Measurements from ENCODE around the gene DEDD.
"Not testable (repeated sequence)": the region's sequence is repeated elsewhere in the genome, so short reads cannot be mapped to it uniquely, and the experiment has no call there.

Gene DEDD

DNA sequence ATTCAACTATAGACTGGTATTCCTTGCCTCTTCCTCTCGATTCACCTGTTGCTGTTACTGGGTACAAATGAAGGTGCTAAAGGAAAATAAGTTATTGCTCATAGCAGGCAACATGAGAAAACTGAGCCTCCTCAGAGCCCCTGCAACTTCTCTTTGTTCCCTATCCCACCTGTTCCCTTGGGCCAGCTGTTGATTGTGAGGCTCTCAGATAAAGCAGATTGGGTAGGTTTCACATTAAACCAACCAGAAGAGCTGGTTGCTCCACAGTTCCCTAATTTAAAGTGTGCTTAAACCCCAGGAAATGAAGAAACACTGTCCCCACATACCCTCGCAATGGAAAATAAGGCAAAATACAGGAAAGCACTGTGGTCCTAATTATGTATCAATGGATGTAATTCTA is 4.8 kb downstream of the DEDD start:
- no peak for DNase-seq (ENCODE audit: low read depth, low spot score)

DNA sequence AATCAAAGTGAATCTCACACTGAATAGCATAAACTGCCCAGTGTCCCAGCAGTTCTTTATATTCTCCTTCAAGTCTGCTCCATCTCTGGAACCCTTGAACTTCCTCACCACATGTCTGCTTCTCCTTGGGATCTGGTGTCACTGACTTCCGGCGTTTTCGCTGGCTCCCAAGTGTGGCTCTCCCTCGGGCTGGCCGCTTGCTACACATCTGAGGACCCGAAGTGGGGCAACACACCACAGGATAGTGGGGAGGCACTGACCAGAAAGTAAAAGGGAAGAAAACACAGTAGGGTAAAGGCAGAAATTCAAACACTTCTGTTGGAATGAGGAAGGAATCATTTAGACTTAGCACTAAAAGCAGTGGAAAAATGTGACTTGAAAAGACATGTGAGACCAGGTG is 9.5 kb downstream of the DEDD start:
- no peak for DNase-seq (ENCODE audit: low read depth, low spot score)

DNA sequence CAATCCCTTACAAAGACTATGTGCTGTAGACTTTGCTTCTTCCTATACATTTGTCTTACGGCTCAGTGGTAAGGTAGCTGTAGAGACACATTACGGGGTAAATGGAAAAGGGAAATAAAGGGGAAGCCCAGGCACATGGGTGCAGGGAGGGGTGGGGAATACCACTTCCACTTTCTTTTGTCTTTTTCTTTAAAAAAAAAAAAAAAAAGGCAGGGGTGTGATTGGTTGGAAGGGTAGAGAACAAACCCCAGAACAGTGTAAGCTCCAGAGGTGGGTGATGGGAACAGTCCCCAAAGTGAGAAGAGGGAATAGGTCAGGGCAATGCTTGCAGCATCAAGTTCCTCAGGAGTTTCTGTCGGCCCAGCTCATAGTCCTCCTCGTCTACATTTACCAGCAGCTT is 10.6 kb downstream of the DEDD start:
- no peak for DNase-seq (ENCODE audit: low read depth, low spot score)

DNA sequence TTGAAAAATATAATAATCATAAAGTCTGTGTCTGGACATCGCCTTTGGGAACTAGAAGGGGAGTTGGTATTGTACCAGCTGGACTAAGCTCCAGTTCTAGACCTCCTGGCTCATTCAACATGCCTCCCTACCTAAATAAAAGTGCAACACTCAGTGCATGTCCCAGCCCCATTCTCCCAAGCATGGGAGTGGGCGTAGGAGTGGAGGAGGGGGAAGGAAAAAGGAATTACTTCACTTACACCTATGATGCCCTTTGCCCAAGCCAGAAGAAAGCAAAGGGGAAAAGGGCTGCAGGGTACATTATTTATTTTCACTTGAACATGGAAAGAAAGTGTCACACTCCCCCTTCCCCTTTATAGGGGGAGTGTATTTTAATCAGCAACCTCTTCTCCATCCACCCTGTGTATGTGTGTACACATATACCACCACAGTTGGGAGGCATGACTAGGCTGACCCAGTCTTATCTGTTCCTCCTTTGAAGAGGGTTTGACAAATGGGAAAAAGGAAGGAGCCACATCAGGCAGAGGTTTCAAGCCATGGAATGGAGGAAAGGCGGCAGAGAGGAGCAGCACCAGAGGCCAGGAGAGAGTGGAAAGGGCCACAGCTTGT is 11.3 kb downstream of the DEDD start:
- no peak for DNase-seq (ENCODE audit: low read depth, low spot score)

GRCh38 chr1:161119092-161119903 is 13.2 kb downstream of the DEDD start:
- DNase-seq (ENCODE audit: low read depth, low spot score) = no peak

DNA sequence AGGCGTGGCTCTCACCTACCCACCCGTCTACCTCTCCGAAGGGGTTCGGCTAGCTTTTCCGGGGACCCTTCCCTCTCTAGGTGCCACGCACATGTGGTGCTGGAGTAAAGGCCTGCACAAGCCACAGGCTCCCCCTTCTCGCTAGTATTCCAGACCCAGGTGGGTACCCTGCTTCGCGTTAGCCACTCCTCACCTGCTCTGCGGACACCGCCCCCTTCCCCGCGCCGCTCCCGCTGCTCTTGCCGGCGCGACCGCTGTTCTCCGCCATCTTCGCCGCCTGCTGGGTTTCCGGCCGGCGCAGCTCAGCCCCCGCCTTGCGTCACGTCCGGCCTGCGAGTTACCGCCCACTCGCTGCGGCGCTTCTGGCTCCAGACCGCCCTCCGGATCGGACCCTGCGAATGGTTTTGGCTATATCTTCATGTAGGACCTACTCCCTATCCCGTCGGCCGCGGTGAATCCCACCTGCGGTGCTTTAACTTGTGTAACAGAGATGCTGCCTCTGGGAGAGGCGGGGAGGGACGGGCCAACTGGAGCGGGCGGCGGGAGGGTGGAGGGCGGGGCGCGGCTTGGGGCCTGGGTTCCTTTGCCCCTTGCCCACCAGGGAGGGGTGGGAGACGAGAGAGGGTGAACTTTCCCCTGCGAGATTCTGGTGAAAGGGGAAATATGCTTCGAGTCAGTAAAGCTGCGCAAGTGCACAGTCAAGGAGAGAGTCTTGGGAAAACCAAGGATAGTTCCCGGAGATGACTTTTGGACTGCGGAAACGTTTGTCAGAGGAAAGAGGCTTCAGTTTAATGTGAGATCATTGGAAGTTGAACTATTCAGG is 14.5 kb downstream of the DEDD start, which contains the start of the genes NIT1 and PFDN2:
TSS of gene NIT1 (plus strand) at position 347 of the 823 bp plus-strand sequence. CDS start at position 419, 72 bp downstream.
TSS of gene PFDN2 (minus strand) at position 279 of the 823 bp plus-strand sequence. CDS start at position 268, 11 bp downstream.
- DNase-seq (ENCODE audit: low read depth, low spot score) = no peak

DNA sequence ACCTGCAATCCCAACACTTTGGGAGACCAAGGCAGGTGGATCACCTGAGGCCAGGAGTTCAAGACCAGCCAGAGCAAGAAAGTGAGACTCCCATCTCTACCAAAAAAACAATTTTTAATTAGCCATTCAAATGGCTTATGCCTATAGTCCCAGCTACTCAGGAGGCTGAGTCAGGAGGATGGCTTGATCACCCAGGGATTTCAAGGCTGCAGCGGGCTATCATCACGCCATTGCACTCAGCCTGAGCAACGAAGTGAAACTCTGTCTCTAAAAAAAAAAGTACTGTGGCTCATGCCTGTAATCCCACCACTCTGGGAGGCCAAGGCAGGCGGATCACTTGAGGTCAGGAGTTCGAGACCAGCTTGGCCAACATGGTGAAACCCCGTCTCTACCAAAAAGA is 16.5 kb downstream of the DEDD start:
- not testable (repeated sequence) for DNase-seq (ENCODE audit: low read depth, low spot score)

DNA sequence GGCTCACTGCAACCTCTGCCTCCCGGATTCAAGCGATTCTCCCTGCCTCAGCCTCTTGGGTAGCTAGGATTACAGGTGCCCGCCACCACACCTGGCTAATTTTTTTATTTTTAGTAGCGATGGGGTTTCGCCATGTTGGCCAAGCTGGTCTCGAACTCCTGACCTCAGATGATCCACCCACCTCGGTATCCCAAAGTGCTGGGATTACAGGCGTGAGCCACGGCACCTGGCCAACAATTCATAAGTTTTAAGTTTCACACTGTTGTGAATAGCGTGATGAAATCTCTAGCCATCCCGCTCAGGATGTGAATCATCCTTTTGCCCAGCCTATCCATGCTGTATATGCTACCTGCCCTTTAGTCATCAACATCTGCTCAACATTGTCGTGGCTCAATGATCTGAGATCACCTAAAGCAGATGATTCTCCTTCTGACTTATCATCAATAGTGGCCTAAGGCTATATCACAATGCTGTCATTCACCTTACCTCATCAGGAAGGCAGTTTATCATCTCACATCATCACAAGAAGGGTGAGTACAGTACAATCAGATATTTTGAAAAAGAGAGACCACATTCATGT is 17.2 kb downstream of the DEDD start:
- no peak for DNase-seq (ENCODE audit: low read depth, low spot score)

GRCh38 chr1:161114556-161114955 is 17.9 kb downstream of the DEDD start:
- DNase-seq (ENCODE audit: low read depth, low spot score) = no peak

GRCh38 chr1:161113915-161114314 is 18.6 kb downstream of the DEDD start:
- no peak for DNase-seq (ENCODE audit: low read depth, low spot score)

- no peak for DNase-seq (ENCODE audit: low read depth, low spot score)
Measured at GRCh38 chr1:161111527-161111926, 20.9 kb downstream of the DEDD start.

GRCh38 chr1:161111117-161111516 is 21.4 kb downstream of the DEDD start:
- no peak for DNase-seq (ENCODE audit: low read depth, low spot score)

DNA sequence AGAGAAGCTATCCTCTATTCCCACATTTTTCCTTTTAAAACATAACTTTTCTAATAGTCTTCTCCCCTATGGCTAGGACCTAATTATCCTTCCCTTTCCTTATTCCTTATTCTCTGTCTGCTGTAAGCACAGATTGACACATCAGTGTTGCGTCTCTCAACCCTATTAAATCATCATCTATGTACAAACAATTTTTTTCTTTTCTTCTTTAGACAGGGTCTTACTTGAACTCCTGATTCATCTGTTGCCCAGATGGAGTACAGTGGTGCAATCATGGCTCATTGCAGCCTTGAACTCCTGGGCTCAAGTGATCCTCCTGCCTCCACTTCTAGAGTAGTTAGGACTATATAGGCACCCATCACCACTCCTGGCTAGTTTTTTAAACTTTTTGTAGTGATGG is 26.0 kb downstream of the DEDD start:
- DNase-seq (ENCODE audit: low read depth, low spot score) = no peak

GRCh38 chr1:161100556-161100955 is 31.9 kb downstream of the DEDD start:
- no peak for DNase-seq (ENCODE audit: low read depth, low spot score)

DNA sequence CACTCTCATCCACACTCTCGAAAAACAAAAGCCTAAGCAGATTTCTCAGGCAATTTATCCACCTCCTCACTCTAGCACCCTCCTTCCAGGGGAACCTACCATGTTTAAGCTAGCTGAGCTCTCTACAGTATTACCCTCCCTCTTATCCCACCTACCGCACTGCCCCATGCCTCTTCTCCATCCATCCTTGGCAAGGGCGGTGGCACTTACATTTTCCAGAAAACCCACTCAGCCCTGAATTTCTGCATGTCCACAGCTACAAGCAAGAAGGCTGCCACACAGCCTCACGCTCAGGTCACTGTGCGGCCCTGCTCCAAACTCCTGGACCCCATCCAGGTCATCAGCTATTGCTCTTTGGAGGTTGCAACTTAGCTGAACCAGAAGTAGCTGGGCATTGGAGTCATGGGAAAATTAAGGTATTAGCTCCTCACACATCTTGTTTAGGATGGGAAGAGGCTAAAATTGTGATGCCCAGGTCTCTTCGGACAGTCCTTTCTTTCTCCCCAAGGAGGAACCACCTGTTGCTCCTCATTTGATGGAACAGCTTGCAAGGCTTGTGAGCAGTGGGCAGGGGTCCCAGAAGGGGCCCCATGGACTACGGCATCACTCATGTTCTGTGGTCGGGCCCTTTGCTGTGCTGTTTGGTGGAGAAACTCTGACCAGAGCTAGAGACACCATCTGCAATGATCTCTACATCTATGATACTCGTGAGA is 33.2 kb downstream of the DEDD start:
- no peak for DNase-seq (ENCODE audit: low read depth, low spot score)

DNA sequence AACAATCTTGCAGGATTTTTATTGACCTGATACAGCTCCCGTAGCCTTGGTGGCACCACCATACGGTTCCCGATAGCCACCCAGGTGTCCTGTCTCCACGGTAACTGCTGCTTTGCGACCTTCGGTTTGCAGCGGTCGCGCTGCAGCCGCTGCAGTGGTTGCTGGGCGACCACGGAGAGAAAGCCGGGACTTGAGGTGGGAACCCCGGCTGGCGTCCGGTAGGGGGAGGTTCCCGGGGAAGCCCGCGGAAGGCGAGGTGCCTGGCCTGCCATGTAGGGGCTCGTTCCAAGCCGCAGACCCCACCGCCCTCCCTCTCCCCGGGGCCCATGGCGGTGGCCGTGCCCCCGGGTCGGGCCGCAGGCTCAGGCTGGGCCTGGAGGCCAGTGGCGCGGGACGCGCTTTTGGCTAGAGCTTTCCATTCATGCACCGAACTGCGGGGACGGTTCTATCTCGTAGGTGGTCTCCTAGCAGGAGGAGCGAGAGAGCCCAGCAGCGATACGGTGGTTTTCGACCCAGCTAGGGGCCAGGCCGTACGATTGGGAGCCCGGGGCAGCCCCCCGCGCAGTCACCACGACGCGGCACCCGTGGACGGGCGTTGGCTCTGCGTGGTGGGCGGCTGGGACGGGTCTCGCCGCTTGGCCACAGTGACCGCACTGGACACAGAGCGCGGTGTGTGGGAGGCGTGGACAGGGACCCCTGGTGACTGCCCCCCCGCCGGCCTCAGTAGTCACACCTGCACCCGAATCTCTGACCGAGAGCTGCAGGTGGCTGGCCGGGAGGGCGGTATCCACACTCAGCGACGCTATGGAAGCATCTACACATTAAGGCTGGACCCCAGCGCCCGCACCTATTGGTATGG is 34.0 kb downstream of the DEDD start, which contains the start of gene KLHDC9:
TSS of gene KLHDC9 (plus strand) at position 152 of the 859 bp plus-strand sequence. CDS start at position 327, 175 bp downstream.
- no peak for DNase-seq (ENCODE audit: low read depth, low spot score)

- no peak for DNase-seq (ENCODE audit: low read depth, low spot score)
Measured at GRCh38 chr1:161096530-161096929, 35.9 kb downstream of the DEDD start.

DNA sequence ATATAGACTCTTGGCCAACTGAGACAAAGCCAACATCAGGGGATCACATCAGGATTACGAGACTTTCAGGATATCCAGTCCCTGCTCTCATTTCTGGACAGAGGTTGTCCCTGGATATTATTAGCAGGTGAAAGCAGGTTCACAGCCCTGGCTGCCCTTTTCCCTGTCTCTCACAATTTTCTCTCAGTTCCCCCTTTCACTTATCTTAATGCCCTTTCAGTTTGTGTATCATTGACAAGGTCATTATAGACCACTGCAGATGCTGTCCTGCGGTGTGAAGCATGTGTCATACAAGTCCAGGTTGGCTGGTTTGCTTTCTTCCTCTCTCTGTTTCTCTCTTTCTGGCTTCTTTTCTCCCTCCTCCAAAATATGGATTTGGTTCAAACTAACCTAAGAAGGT is 36.5 kb downstream of the DEDD start:
- no peak for DNase-seq (ENCODE audit: low read depth, low spot score)

DNA sequence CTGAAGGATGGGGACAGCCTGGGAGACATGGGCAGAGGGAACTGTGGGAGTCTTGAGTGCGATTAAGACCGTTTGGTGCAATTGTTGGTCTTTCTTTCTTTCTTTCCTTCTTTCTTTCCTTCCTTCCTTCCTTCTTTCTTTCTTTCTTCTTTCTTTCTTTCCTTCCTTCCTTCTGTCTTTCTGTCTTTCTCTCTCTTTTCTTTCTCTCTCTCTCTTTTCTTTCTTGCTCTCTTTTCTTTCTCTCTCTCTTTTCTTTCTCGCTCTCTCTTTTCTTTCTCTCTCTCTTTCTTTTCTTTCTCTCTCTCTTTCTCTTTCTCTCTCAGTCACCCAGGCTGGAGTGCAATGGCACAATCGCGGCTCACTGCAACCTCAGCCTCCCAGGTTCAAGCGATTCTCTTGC is 37.2 kb downstream of the DEDD start:
- DNase-seq (ENCODE audit: low read depth, low spot score) = no peak

- DNase-seq (ENCODE audit: low read depth, low spot score) = no peak
Measured at GRCh38 chr1:161094481-161094880, 38.0 kb downstream of the DEDD start.
